HK-2 (cell line): Measurements from ENCODE around the gene NR2C2.

Source experiments
- DNase-seq: peaks from one replicate; pipeline ENCODE4 v3.0.0-alpha.2; 2018; ENCODE audit not compliant: unreplicated experiment

Gene NR2C2

DNA sequence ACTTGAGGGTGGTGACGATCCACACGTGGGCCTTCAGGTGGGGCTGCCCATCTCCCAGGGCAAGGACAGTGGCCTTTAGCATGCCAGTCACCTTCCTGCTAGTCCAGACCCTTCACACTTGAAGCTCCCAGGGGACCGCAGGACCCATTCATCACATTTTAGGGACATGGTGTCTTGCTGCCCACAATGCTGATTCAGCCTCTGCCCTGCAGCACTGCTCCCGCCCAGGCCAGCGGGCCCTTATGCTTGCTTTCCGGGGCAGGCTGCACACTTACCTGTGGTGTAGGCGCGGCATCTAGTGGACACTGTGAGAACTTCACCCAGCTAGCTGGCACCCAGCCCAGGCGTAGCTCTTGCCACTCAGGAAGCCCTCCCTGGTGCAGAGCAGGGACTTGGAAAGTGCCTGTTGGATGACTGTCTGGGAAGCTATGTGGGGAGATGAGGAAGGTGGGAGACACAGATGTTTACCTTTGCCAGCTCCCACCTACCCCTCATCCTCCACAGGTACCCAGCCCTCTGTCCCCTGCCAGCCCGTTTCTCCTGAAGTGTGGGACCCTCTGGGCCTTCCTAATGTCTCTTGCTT, 26.3 kb upstream of the NR2C2 start:
- peak; percentile 87 for DNase-seq

DNA sequence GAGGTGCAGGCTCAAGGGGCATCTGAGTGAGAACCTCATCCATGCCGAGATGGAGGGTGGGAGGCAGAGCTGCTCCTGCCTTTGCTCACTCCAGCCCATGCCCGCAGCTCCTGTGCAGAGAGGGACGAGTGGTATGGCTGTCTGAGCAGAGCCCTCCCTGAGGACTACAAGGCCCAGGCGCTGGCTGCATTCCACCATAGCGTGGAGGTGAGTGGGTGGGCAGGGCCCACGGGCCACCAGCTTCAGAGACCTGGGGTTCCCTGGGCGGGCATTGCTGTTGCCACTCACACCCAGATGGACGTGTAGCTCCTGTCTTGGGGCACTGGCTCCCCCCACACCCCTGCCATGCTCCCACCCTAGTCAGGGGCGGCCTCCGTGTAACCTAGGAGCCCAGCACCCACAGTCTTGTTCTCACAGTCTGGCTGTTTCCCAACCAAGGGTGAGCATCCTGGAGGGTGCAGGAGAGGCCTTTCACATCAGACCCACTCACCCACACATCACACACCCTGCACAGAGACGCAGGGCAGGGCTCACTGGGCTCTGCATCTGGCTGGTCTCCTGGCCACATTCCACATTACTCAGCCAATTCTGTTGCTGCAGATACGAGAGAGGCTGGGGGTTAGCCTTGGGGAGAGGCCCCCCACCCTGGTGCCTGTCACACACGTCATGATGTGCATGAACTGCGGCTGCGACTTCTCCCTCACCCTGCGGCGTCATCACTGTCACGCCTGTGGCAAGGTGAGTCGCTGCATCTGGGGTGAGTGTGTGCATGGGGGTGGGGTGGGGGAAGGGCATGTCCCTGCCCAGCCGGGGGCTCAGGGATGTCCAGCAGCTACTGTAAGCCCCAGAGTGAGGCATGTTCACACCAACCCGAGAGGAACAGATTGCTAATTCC, 25.3 kb upstream of the NR2C2 start:
- DNase-seq = peak; percentile 3

DNA sequence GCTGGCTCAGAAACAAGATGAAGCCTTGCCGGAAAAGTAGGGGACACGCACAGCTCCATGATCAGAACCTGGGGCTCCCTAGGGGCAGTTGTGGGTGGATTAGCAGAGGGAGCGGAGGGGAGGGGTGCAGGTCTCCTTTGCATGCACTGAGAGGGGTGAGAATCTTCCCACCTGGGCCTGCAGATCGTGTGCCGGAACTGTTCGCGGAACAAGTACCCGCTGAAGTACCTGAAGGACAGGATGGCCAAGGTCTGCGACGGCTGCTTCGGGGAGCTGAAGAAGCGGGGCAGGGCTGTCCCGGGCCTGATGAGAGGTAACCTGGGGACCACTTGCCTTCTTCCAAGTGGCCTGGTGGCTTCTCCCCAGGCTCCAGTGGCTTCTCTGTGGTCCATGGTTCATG, 24.5 kb upstream of the NR2C2 start:
- DNase-seq = no peak

DNA sequence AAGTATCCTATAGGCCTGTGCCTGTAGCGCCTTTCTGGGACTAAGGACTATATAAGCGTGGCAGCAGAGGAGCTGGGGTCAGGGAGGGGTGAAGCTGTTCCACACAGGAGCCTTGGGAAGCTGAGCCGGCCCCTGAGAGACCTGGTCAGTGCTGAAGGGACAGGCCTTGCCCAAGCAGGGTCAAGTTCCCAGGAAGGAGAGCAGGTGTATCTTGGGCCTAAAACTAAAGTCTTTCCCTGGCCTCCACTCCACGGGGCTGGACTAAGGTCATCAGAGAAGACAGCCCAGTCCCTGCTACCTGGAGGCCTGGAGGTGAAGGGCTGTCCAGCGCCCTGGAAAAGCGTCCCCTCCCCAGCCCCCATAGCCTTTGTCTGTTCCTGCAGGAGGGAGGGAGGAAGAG, 23.9 kb upstream of the NR2C2 start:
- no peak for DNase-seq

DNA sequence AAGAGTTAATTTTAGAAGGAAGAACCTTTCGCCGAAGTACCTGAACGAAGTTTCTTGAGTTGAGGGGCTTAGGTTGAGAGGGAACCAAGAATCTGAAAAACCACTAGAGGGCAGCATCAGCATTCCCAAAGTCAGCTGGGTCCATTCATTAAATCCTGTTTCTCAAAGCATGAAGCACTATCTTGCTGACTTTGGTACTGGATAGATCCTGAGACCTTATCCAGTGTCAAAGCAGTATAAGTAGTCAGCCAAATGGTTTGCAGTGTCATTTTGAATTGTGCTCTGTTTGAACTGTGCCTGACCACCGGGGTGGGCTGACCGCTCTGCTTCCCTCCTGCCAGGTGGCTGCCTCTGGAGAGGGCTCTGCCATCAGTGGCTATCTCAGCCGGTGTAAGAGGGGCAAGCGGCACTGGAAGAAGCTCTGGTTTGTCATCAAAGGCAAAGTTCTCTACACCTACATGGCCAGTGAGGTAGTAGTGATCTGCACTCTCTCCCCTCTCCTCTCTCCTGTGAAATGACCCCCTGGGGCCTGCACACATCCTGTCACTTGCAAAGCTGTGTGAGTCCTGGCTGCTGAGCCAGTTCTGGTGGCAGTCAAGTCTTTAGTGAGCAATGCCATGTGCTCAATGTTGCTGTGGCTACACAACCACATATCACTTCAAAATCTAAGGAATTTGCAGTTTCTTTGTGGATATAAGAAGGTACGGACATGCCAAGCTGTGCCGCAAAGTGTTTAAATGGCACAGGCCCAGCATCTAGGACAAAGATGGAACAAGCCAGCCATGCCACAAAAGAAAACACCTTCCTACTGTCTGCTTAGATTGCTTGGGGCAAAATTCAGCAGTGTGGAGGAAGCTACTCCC, 21.4 kb upstream of the NR2C2 start:
- peak; percentile 14 for DNase-seq

DNA sequence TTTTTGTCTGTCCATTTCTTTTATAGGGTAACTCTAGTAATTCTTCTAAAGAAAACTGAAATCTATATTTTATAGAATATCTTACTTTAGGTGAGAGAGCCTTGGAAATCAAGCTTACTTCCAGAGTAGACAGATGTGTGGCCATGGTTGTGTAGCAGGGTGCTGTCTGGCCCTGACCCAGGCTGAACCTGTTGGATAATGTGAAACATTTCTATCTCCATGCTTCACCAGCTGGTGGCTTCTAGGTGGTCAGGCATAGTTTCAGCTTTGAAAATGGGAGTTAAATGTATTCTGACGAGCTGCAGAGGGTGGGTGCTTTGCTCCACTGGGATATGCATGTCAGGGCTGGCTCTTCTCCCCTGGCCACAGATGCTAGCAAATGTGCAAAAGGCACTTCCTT, 20.8 kb upstream of the NR2C2 start:
- no peak for DNase-seq

DNA sequence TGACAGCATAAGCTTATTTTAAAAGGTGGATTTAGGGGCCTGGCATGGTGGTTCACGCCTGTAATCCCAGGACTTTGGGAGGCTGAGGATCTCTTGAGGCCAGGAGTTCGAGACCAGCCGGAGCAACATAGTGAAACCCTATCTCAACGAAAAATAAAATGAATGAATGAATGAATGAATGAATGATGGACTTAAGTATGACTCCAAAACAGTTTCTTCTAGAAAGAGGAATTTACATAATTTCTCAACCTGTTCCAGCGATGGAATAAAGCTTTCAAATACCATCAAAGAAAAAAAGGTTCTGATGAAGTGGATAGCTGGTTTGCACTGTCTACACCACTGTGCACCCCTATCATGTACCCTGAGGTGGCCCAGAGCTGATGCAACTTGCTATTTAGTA, 20.1 kb upstream of the NR2C2 start:
- no peak for DNase-seq

DNA sequence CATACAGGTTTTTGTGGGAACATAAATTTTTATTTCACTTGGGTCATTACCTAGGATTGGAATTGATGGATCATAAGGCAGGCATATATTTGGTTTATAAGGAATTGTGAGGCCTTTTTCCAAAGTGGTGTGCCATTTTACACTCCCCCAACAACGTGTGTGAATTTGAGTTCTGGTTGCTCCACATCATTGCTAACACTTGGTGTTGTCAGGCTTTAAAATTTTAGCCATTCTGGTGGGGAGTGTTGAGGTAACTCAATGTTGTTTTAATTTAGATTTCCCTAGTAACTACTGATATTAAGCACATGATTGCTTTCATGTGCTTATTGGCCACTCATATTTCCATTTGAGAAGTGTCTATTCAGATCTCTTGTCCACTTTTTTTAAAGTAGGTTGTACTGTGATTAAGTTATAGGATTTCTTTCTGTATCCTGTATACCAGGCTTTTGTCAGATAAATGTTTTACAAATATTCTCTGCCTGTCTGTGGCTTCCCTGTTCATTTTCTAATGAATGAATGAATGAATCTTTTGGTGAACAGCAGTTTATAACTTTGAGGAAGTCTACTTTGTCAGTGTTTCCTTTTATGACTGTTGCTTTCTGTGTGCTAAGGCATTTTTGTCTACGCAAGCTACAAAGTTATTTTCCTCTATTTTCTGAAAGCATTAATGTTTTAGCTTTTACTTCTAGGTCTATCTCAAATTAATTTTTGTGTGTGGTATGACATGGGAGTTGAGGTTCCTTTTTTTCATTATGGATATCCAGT, 17.9 kb upstream of the NR2C2 start:
- DNase-seq = no peak

DNA sequence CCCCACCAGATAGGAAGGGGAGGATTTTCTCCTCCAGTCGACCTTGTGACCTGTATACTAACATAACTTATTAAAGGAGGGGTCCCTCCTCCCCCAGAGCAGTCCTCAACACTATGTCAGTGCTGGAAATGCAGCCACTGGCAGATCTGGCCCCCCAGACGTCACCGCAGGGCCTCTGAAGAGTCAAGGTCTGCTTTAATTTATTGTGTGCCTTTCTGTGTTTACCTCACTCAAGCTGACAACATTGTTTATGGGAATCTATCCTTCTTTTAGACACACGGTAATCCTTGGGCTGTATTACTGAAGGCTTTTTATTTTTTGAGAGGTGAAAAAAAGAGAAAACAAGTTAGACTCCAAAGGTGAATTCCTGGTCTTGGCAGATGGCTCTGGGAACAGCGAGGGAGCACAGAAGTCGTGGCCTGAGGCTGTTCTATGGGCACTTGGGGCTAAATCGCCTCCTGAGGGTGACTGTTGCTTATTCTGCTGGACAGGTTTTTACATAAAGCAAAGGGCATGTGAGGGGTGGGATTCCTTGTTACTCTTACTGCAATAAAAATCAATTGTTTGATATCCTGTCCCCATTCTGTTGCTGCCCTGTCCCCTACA, 13.5 kb upstream of the NR2C2 start:
- DNase-seq = no peak

DNA sequence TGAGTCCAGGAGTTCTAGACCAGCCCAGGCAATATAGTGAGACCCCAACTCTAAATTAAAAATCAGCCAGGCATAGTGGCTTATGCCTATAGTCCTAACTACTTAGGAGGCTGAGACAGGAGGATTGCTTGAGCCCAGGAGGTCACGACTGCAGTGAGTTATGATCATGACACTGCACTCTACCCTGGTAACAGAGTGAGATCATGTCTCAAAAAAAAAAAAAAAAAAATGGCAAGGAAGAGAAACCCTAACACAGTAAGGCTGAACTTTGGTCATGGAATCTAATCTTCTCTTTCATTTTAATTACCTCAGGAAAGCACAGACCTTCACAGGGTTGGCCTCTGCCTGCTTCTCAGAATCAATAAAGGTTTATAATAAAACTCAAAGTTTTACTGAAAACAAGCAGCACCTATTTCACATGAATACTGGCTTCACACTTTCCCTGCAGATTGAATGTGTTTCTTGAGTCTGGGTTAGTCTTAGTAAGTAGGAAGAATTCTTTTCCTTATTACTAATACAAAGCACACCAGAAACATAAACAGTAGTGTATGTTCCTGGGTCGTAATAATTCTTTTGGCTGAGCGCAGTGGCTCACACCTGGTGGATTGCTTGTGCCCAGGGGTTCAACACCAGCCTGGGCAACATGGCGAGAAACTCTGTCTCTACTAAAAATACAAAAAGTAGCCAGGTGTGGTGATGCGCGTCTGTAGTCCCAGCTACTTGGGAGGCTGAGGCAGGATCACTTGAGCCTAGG, 11.6 kb upstream of the NR2C2 start:
- no peak for DNase-seq

DNA sequence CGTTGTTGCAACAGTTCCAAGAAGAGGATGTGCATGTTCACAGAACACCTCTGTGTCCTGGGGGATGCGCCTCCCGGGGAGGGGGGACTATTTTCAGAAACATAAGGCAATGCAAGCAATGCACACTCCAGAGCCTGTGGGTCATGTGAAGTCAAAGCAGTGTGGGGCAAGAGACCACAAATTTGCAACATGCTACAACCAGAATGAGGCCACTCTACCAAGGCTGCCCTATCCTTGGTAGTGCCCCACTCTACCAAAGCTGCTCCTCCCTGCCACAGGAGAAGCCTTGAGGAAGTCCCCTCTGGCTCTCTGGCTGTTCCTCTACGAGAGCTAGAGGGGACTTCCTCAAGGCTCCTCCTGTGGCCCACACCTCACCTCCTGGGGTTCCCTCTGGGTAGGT, 8.4 kb upstream of the NR2C2 start:
- no peak for DNase-seq

DNA sequence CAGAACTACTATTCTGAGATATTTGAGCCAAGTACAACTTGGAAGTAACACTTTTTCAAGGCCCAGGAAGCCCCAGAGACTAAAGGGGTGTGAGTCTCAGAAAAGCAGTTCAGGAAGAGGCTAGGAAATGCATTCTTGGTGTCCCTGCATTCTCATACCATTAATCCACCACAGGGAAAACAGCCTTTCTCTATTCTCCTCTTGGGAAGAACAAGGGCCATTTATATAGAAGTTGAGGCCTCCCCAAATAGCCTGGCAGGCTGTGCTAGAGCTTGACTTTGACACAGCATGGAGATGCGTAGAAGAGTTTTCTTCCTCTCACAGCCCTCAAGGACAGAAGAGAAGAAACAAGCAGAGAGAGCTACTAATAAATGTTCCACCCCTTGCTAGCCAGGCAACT, 5.5 kb upstream of the NR2C2 start:
- DNase-seq = no peak

DNA sequence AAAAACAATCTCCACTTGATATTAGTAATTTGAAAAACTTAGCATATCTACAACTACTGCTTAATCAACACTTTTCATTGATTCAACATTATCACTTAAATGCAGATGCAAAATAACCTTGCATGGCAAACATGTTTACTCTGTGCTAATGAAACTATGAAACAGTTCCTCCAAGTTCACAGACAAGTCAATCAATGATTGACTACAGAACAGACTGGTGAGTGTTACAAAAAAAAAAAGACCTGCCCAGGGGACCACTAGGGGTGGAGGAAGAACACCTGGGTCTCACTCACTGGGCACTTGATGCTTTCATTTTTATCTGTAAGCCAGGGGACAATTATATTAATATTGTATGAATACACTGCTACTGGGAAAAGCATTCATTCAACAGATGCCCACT, 4.3 kb upstream of the NR2C2 start:
- no peak for DNase-seq

DNA sequence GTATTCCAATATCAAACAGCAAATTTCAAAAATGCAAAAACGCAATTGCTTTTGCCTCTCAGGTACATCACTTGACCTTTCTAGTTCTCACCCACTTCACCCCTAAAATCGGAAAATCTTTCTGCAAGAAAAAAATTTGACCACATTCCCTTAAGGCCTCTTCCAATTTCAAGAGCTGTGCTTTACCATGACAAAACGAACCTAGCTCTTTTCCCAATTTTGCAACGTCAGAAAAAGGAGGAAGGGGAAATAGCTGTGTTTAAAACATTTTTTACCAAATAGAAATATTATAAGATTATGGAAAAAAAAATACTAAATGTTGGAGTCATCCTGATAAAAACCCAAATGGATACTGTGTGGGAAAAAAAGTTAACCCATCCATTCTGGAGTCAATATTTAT, 1.1 kb upstream of the NR2C2 start:
- DNase-seq = no peak

DNA sequence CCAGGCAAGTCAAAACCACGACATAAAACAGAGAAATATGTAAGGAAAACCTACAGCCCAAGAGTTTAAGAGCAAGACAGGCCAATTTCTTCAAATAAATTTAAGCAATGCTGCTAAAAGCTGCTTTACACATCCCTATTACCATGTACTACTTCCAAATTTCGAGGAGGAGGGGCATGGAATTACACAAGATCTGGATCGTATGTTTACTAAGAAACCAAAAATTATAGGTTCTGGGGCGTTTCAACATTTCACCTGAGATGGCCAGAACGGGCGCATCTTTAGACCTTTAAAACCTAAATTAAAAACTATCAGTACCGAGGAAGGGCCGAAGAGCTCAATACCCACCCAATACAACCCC, 664 bp upstream of the NR2C2 start:
- no peak for DNase-seq

DNA sequence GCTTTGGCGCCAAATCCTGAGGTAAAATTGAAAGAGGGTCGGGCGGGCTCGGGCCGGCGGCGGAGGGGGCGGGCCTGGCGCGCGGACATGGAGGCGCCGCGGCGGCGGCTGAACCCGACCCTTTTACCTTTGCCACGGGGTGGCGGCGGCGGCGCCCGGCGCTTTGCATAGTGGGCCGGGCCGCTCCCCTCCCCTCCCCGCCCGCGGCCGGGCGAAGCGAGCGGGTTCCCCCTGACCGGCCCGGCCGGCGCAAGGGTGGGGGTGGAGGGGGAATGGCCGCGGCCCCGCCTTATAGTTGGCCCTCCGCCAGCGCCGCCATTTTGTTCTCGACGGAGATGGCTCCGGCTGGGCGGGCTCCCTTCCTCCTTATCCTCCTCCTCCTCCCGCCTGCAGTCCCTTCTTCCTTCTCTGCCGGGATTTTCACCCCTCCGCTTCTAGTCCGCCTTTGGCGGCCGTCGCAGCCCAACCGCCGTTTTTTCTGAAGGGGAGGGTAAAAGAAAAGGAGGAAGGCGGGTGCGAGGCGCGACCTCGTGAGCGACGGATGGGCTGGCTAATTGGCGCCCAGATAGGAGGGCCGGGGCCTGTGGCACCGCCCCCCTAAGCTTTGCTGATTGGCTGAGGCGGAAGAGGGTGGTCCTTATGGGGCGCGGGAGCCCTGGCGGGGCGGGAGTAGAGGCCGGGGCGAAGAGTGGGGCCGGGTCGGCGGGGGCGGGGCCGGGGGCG, 664 bp downstream of the NR2C2 start:
- DNase-seq = peak; percentile 93

DNA sequence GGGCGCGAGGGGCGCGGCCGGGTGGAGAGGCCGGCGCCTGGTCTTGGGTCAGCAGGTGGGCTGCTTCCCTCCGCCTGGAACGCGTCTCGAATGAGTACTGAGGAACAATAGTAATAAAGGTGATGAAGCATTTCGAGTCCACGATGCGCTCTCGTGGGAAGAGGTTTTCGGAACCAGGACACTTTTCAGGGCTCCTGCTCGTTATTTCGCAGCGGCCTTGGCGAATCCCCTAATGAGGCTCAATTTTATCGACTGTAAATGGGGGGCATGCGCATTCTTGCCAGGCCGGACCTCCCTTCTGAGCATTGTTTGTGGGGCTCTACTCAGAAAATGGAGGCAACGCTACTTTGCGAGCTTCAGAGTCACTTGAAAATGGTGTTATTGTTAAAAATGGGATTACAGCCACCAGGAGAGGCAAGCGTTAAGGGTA, 1.2 kb downstream of the NR2C2 start:
- DNase-seq = no peak

DNA sequence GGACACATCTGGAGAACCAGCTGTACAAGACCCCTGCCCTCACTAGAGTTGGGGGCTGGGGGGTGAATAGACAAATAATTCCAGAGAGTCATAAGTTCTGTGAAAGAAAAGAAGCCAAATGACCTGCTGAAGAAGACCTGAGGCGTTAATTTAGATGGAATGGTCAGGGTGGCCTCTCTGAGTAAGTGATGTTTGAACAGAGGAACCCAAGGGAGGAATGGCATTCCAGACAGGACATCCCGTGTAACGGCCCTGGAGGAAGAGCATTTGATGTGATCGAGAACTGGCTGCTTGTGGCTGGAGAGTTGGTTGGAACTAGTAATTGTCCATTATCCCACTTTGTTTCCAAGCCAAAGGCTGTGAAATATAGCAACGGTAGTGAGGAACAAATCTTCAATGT, 1.7 kb downstream of the NR2C2 start:
- DNase-seq = no peak

DNA sequence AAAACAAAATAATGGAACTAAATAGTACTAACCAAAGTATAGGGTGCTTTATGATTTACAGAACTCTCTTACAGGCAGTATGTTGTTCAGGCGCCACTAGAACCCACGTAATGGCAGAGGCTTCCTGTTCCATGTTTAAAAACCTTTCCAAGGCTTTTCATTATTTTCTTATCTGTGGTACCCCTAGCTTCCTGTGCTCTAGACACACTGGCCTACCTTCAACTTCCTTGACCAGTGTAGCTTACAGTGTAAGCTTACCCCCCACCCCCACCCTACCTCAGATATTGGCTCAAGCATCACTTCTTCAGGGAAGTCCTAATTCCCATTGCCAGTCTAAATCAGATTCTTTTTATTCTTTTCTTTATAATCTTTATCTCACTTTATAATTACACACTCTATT, 2.9 kb downstream of the NR2C2 start:
- no peak for DNase-seq

DNA sequence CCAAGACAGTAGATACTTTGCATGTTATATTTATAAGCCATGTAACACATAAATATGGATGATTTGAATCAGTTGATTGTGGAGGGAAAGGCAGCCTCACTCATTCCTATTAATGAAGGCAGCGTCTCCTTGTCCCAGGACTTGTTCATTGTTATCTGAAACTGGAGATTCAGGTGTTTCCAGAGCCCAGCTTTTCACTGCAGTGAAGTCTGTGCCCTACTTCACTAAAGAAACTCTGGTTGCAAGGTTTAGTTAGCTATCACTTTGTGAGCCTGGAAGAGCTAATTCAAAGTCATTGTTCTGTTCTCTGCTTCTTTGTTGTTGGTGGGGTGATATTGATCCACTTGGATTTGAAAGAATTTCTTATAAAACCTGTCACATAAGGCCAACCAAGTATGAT, 9.8 kb downstream of the NR2C2 start:
- no peak for DNase-seq
